Amygdala (tissue), 56 donors: ENCODE data around the gene TMEM132E.

Source experiments
- DNase-seq, 56 donors: peaks; one replicate each; lab custom pipeline; 2025; lab: John Stamatoyannopoulos, UW

Gene TMEM132E

DNA sequence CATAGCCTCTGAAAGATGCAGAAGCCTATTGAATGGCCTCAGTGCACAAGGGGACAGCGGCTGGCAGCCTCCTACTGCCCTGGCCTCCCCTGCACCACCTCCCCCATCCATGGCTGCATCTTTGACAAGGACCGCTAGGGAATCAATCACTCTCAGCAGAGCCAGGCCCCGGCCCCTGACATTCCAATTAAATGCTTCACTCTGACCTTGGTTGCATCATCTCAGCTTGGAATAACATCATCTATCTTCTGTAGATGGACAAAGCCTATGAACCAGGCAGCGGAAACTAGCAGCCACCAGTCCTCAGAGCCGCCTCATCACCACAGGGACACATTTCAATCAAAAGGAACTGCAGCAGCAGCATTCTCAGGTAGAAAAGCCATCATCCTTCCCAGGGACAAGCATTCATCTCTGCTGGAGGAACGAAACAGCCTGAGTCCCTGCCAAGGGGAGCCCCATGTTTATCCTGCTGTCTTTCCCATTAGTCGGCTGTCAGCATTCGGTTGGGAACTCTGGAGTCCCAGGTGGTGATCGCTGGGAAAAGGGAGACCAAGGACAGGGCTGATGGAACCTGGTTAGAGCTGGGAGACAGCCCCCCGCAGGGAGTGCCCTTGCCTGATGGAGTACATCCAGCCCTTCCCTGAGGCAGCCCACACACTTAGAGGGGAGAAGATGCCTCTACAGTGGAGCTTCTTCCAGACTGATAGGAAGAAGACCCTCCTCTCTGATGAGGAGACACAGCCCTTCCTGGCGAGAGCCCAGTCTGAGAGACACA lies 11.5 kb upstream of the TMEM132E start:
- DNase-seq, result no peak

DNA sequence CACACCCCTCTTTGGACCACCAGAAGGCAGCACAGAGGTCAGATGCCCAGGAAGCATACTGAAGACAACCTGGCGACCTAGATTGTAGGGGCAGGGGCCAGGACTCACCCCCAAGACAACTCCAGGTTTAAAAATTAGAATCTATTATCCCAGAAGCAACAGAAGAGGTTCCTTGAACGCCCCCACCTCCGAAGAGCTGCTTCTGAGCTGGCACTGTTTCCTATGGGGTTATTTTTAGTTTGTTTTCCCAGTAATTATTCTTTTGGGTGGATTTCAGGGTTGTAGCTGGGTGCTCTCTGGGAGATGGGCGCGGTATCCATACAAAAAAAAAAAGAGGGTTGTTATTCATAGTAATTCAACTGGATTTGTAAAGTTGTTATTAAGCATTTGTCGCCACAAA lies 10.4 kb upstream of the TMEM132E start:
- DNase-seq, result no peak

DNA sequence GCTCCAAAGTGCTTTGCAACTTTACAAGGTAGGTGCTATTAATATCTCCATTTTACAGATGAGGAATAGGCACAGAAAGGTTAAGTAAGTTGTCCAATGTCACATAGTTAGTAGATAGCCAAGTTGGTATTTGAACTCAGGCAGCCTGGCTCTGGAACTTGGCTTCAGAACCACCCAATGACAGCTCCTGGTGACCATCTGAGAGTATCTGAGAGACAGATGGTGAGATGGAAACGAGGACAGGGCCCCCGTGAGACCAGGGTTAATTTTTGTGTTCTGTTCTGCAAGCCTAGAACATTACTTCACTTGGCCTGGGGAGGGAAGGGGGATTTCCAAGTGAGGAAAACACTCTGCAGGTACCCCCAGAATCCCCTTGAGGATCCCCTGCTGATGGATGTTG lies 9.8 kb upstream of the TMEM132E start:
- DNase-seq, result no peak

DNA sequence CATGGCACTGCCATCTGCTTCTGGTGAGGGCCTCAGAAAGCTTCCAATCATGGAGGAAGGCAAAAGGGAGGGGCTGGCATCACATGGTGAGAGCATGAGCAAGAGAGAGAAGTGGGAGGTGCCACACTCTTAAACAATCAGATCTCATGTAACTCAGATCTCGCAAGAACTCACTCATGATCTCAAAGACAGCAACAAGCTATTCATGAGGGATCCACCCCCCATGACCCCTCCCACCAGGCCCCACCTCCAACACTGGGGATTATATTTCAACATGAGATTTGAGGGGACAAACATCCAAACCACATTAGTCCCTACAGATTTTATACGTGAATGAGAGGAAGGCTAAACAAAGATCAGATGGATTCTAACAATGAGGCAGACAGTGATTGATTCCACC lies 8.9 kb upstream of the TMEM132E start:
- no peak for DNase-seq

DNA sequence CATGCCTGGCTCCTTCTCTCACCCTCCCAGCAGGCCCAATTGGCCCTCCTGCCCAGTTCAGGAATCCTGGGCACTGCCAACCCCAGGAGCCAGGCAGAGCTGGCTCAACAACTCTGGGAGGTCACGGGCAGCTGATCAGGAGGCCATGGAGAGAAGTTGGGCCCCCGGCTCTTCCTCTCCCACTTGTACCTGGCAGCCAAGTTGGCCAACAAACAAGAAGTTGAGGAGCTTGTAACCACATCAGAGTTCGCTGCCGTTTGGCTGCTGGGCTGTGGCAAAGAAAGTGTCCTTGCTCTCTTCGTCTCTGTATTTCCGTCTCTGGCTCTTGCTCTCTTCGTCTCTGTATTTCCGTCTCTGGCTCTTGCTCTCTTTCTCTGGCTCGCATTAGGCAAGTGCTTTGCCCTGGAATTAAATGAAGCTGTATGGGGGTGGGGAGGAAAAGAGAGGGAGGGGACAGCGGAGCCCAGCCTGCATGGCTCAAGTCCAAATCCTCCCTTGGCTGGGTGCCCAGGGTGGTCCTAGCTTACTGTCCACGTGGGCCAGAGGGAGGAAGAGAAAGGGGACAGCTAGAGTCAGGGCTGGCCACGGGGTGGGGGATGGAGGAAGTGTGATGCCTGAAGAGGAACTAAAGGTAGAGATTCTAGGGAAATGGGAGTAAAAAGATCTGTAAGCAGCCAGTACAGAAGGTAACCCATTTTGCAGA lies 7.8 kb upstream of the TMEM132E start:
- DNase-seq, result peak in 22 of 56 donors; percentile 7 to 59 (median 22)

DNA sequence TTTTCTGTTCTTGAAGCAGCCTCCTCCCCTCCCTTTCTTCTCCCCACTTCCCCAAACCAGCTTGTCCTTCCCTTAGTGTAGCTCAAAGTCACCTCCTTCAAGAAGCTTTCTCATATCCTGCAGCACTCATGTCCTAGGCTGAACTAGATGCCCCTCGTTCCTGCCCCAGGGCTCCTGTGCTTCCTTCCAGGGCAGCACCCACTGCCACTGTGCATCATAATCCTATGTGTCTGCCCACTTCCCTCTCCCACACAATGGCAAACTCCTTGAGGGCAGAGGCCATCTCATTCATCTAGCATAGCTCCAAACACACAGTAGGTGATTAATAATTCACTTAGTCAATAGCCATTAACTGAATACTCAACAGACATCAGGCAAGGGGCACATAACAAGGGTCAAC lies 6.9 kb upstream of the TMEM132E start:
- no peak for DNase-seq

DNA sequence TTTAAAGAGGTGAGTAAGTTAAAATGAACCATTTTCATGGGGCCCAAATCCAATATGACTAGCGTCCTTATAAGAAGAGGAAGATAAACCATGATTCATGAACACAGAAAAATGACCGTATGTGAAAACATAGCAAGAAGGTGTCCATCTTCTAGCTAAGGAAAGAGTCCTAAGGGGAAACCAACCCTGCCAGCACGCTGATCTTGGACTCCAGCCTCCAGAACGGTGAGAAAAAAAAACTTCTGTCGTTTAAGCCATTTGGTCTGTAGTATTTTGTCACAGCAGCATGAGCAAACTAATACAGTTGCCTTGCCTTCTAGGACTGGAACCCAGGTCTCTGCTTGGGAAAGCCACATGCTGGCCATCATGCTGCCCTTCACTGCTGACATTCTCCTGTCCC lies 4.2 kb upstream of the TMEM132E start:
- no peak for DNase-seq

DNA sequence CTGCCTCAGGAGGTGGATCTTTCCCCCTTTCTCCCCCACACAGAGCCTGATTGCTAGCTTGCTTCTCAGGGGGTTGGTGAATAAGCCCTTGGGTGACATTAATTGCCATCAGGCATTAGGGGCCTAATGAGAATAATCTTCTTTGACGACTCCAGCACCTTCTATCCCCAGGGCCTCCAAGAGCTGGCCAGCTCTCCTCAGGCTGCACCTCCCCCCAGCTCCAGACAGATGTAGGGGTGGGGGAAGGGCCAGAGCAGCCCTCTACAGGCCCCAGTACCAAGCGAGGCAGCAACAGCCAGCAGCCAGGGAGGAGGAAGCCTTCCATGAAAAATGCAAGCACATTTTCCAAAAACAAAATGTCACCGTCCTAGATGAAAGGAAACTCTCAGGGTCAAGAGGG lies 1.4 kb upstream of the TMEM132E start:
- DNase-seq, result no peak

DNA sequence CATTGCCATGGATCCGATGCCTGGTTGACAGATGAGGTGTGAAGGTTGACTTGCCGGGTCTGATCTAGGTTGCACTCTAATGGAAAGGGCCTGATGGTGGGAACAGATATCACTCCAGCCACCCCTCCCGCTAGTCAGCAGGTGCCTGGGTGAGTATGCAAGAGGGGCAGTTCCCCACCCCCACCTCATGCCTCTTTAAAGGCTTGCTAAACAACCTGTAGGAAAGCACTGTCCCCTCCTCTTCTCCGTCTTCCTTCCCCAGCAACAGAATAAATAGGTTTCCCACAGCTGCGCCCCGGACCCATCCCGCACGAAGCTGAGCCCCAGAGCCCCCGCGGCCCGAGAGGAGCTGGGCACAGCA lies 746 bp upstream of the TMEM132E start:
- no peak for DNase-seq

DNA sequence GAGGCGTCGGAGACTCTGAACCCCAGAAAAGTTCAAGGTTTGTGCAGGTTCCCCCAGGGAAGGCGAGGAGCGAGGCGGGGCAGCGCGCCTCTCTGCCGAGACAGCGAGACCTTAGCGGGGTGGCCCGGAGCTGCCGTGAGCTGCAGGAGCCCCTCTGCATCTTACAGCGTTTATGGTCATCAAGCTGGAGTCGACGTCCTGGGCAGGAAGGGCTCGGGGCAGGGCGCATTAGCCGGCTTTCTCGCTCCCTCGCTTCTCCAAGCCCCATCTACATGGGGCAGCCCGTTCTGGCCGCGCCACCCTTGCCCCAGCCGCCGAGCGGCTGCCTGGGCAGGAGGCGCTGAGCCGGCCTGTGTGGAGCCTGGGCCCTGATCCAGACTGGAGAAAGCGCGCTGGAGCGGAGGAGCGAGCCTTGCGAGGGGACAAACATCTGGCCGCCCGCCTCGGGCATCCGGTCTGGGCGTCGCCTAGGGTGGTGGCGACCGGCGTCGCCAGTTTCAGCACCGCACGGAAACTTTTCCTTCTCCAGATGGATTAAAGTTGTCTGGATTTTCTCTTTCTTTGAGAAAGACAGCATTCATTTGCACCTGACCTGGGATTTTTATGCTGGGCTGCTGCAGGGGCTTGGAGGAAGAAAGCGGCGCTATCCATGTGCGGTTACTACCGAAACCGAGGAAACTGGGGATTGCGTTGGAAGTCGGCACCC lies 750 bp downstream of the TMEM132E start:
- DNase-seq, result peak in 27 of 56 donors; percentile 6 to 51 (median 32)

DNA sequence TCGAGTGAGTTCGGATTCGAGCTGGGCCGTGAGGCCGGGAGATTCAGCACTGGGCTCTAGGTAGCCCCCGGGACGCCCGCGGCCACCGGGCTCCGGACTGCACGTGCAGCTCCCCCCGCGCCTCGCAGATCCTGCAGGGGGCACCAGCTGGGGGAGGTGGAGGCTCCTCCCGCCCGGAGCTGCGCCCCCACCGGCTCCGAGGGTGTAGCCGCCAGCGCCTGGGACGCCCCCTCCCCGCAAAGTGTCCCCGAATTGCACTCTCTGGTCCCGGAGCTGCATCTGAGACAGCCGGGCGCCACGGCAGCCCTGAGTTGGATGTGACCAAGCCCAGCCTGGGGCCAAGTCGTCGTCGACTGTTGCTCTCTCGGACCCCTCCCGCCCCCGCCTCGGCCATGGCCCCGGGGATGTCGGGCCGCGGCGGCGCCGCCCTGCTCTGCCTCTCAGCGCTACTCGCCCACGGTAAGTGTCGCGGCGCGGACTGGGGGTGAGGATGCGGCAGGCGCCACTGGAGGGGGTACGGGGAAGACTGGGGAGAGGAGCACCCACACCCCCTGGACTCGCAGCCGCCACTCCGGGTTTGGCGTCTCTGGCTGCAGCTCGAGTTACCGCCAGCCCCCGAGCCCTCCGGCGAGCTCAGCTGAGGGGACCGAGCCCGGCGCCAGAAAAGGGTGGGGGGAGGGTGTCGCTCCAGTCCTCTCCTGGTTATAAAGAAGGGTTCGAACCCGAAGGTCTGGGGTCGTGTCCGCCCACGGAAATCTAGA lies 1.5 kb downstream of the TMEM132E start:
- DNase-seq, result peak in 13 of 56 donors; percentile 17 to 52 (median 35)

DNA sequence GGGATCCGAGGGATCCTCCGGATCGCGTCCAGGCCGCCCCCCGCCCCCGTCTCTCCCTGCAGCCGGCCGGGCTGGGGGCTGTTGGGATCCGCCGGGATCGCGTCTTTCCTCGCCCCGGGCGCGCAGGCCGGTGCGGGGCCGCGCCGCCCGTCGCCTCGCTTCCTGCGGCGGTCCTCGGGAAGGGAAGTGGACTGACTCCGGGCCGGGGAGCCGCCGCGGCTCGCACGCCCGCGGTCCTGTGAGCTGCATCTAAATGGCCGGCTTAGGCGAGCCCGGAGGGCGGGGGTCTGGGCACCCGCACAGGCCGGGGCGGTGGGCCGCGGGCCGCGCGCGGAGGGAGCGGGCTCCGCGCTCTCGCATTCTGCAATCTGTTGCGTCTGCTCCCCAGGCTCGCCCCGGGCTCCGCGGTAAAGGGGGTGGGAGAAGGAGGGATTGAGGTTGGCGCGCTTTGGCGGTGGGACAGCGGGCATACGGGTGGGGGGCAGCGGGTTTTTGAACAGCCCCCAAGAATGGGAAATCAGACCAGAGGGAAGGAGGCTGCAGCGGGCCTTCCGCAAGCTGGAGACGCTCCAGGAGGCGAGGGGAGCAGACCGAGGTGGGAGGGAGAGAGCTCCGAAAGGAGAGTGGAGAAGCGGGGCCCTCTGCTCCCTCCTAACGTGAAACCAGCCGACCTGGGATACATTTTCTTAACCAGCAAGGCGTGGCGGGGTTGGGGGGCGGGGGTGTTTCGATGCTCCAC lies 2.2 kb downstream of the TMEM132E start:
- peak in 5 of 56 donors; percentile 16 to 37 (median 23) for DNase-seq

DNA sequence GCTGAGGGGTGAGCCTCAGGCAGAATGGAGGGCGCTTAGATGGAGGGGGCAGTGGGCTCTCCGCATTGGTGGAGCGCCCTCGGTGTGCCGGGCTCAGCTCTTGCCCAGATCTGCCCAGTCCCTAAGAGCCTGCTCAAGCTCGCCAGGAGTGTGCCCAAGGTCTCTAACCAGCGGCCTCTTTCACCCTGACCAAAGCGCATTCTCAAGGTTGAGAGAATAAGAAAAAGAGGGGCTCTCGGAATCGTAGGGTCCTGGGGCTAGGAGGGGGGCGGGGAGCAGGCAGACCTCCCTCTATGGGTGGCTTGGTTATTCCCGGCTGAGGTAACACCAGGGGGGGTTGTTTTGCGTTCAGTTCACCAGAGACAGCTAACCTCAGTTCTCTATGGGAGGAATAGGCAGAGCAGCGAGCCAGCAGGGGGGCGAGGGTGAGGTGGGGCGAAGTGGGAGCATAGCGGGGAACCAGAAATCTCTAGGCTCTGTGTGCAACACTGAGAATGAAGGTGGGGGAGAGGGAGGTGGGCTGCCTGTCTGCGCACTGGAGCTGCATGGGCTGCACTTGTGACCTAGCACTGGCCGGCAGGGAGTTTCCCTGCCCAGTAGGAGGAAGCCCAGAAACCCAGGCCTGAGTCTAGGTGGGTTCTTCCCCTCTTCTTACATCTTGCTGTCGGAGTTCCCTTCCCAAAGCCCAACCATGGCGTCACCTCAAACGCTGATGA lies 3.0 kb downstream of the TMEM132E start:
- DNase-seq, result no peak

DNA sequence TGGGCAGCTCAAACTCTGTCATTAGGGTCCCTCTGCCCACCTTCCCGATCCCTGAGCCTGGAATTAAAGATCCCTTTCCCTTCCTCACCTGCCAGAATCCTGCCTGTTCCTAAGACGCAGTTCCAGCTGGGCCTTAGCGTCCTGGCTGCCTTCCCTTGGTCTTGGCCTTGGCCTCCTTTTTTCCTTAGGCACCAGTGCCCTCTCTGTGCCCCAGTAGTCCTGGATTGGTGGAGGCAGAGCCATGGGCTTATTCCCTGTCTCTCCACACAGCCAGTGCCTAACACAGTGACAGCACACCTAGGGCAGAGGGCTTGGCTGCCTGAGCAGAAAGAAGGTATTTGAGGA lies 3.5 kb downstream of the TMEM132E start:
- DNase-seq, result no peak

DNA sequence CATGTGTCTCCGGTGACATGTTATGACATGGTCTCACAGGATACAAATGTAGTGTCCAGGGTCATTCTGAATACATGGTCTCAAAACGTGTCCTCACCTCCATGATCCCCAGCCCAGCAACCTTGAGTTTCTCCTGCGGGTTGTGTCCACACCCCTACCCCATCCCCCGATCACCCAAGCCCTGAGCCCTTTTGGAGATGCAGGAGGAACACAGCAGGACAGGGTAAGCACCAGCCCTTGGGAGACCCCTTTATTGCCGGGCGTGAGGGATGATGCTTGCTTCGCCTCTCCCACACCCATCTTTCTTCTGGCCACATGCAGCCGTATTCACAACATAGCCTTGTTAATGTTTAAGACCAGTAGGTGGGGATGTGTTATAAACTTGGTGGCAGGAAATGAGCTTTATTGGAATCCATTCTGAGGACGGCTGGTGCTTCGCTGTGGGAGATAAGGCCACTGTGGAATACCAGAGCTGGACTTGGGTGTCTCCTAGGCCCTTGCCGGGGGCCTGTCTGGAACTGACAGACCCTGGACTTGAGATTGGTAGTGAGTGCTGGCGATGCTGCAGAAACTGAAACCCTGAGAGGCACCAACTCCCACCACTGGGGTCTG lies 5.5 kb downstream of the TMEM132E start:
- DNase-seq, result peak in 3 of 56 donors; percentile 11 to 39 (median 25)

DNA sequence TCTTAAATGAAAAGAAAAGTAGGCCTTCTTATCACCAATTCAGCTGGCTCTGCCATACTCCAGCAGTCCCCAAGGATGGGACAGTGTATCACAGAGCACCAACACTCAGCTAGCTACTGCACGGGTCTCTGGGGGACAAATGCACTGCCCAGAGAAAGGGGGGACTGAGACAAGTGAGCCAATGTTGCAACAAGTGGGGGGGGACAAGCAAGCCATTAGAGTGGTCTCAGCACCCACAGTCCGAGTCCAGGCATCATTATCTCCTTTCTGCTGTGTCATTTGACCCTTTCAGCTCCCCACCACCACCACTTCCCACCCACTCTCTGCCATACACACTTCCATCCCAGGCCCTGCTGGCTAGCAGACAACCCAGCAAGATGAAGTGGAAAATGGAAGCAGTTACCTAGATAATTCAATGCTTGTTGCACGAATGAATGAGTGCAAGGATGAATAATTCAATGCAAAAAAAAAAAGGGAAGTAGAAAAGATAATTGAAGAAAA lies 7.0 kb downstream of the TMEM132E start:
- DNase-seq, result no peak

DNA sequence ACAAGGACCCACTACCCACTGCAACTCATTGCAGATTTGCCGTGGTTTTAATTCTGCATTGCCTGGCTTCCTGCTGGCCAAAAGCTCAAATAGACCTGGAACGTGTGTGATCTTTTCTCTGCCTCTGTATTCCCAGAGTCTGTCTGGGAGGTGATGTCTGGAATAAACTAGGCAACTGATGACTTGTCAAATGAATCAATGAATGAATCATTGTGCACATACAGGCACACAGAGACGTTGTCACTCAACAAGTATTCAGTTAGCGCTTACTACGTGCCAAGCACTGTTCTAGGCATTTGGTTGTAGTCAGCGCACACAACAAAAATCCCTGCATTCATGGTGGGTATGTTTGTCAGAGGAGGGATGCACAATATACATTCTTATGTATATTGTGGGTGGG lies 8.9 kb downstream of the TMEM132E start:
- no peak for DNase-seq

DNA sequence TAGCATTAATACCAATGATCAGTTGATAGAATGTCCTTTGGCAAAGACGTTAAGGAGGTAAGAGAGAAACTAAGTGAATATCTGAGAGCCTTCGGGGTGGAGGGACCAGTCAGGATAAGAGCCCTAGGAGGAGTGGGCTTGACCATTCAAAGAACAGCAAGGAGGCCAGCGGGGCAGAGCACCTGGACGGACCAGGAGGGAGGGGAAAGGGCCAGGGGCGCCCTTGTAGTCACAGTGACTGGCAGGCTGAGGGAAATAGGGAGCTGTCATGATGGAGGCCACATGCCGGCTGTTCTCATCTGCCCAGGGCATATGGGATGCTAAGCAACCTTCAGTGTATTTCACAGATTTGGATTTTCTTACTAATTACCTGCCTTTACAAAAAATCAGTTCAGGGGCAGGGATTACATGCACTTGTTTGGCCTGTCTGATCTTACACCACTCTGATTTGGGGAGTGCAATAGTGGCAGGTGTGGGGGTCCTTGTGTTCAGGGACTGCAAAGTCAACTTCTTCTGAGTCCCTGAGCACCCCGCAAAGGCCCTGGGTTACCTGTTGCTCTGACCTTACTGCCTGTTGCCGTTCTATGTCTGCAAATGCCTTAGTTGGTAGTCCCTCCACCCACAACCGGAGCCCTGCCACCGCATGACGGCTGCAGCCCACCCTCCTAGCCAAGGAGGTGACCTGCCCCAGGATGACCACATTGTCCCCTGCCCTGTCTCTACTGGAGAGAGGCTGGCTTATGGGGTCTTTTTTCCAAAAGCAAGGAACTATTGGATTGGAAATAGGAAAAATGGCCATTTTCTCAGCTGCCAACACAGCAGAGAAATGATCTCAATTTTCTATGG lies 10.0 kb downstream of the TMEM132E start:
- no peak for DNase-seq
